Vagina (tissue), 2 donors: ENCODE measurements around the gene ACVR1.

ENCODE experiments used
- CTCF ChIP-seq, 3 experiments: fragments of 450-650 bp in 2 of 3; fragments of 200-600 bp in 1 of 3; sonication (generic) in 1 of 3; IDR thresholded peaks; one replicate each; pipeline ENCODE4 v1.5.1; 2017 to 2019; ENCODE audit warnings: antibody characterized with exemption in 3 of 3, mild to moderate bottlenecking in 2 of 3, moderate library complexity in 2 of 3
- POLR2A ChIP-seq, 2 donors: fragments of 450-650 bp; IDR thresholded peaks; one replicate each; pipeline ENCODE4 v1.6.1; 2017; ENCODE audit warnings: antibody characterized with exemption in 2 of 2, mild to moderate bottlenecking in 2 of 2, moderate library complexity in 2 of 2
- POLR2AphosphoS5 ChIP-seq, 2 donors: sonication (generic); formaldehyde crosslinking; IDR thresholded peaks; one replicate each; pipeline ENCODE4 v1.9.0; 2017; ENCODE audit warnings: antibody characterized with exemption in 2 of 2, mild to moderate bottlenecking in 2 of 2, low read depth in 1 of 2; ENCODE audit not compliant: insufficient read depth in 1 of 2

GRCh38 chr2:157784823-157785175 is 91.3 kb downstream of the ACVR1 start:
- no peak for TF ChIP-seq CTCF (IDR thresholded peaks at IDR 0.05)
- no peak for TF ChIP-seq POLR2AphosphoS5 (IDR thresholded peaks at IDR 0.05; ENCODE audit: insufficient read depth in 1 of 2, low read depth in 1 of 2)
- no peak for TF ChIP-seq POLR2A (IDR thresholded peaks at IDR 0.05)
